IPS-15b (cell line): ENCODE results near the gene IQSEC3.

Source experiments
- H3K27me3 ChIP-seq: one replicate; pipeline ENCODE4 v1.6.1; 2013; ENCODE audit warnings: low read length; ENCODE audit not compliant: control insufficient read depth, insufficient read depth
- H3K36me3 ChIP-seq: one replicate; pipeline ENCODE4 v1.6.1; 2013; ENCODE audit warnings: low read length; ENCODE audit not compliant: control insufficient read depth, insufficient read depth
- H3K4me1 ChIP-seq: one replicate; pipeline ENCODE4 v1.6.1; 2013; ENCODE audit warnings: mild to moderate bottlenecking, low read length; ENCODE audit not compliant: control insufficient read depth, insufficient read depth
- H3K4me3 ChIP-seq: one replicate; pipeline ENCODE4 v1.5.1; 2013; ENCODE audit warnings: low read depth, low read length
- H3K9ac ChIP-seq: one replicate; pipeline ENCODE4 v1.6.1; 2013; ENCODE audit warnings: low read depth, mild to moderate bottlenecking, low read length
- H3K9me3 ChIP-seq: one replicate; pipeline ENCODE4 v1.6.1; 2013; ENCODE audit warnings: mild to moderate bottlenecking, low read length; ENCODE audit not compliant: control insufficient read depth, insufficient read depth

IQSEC3 gene

GRCh38 chr12:138898-139534 lies 72.4 kb downstream of the IQSEC3 start:
- peaks cover 33% of the 10 kb centered on the region for H3K27me3 ChIP-seq
- H3K9me3 ChIP-seq = no peaks in the 10 kb centered on the region
- H3K9ac ChIP-seq = no peak overlapping the region
- no peaks in the 10 kb centered on the region for H3K36me3 ChIP-seq
- peaks cover 20% of the 10 kb centered on the region for H3K4me1 ChIP-seq
- peak overlapping the region; percentile 30 for H3K4me3 ChIP-seq

GRCh38 chr12:139585-139984 lies 73.0 kb downstream of the IQSEC3 start:
- H3K9ac ChIP-seq = no peak overlapping the region

GRCh38 chr12:140162-140561 lies 73.6 kb downstream of the IQSEC3 start:
- Histone ChIP-seq H3K9me3 (no peaks in the 10 kb centered on the region), H3K4me1 (peaks cover 23% of the 10 kb centered on the region), H3K4me3 (no peak overlapping the region), H3K36me3 (no peaks in the 10 kb centered on the region), H3K27me3 (peaks cover 33% of the 10 kb centered on the region), H3K9ac (no peak overlapping the region)

More at GRCh38 chr12:139585-139984, 73.0 kb downstream of the IQSEC3 start:
- Histone ChIP-seq H3K9me3 (no peaks in the 10 kb centered on the region), H3K36me3 (no peaks in the 10 kb centered on the region), H3K27me3 (peaks cover 33% of the 10 kb centered on the region), H3K4me3 (peak overlapping the region; percentile 30), H3K4me1 (peaks cover 23% of the 10 kb centered on the region)

GRCh38 chr12:143964-144649 lies 77.5 kb downstream of the IQSEC3 start:
- H3K4me1 ChIP-seq = peaks cover 23% of the 10 kb centered on the region
- H3K4me3 ChIP-seq = no peak overlapping the region

GRCh38 chr12:144650-145284 lies 78.2 kb downstream of the IQSEC3 start:
- Histone ChIP-seq H3K36me3 (no peaks in the 10 kb centered on the region), H3K4me3 (no peak overlapping the region), H3K4me1 (peaks cover 18% of the 10 kb centered on the region), H3K27me3 (peaks cover 13% of the 10 kb centered on the region), H3K9ac (no peak overlapping the region), H3K9me3 (no peaks in the 10 kb centered on the region)

More at GRCh38 chr12:143964-144649, 77.5 kb downstream of the IQSEC3 start:
- peaks cover 19% of the 10 kb centered on the region for H3K27me3 ChIP-seq
- no peaks in the 10 kb centered on the region for H3K36me3 ChIP-seq
- H3K9me3 ChIP-seq = no peaks in the 10 kb centered on the region
- no peak overlapping the region for H3K9ac ChIP-seq

- Histone ChIP-seq H3K4me1 (peaks cover 11% of the 10 kb centered on the region), H3K36me3 (no peaks in the 10 kb centered on the region), H3K9ac (no peak overlapping the region), H3K27me3 (peaks cover 6% of the 10 kb centered on the region), H3K4me3 (no peak overlapping the region), H3K9me3 (no peaks in the 10 kb centered on the region)
These were observed 78.9 kb downstream of the IQSEC3 start for GRCh38 chr12:145369-145960.

GRCh38 chr12:147242-147641 lies 80.7 kb downstream of the IQSEC3 start:
- no peak overlapping the region for H3K9ac ChIP-seq
- H3K4me1 ChIP-seq = peaks cover 5% of the 10 kb centered on the region
- H3K27me3 ChIP-seq = no peaks in the 10 kb centered on the region
- no peaks in the 10 kb centered on the region for H3K9me3 ChIP-seq
- H3K36me3 ChIP-seq = no peaks in the 10 kb centered on the region
- no peak overlapping the region for H3K4me3 ChIP-seq

GRCh38 chr12:148676-149416 lies 82.3 kb downstream of the IQSEC3 start:
- H3K9me3 ChIP-seq = no peaks in the 10 kb centered on the region
- H3K4me3 ChIP-seq = no peak overlapping the region
- H3K4me1 ChIP-seq = peaks cover 3% of the 10 kb centered on the region
- H3K36me3 ChIP-seq = no peaks in the 10 kb centered on the region
- H3K9ac ChIP-seq = no peak overlapping the region
- no peaks in the 10 kb centered on the region for H3K27me3 ChIP-seq

- Histone ChIP-seq H3K9ac (no peak overlapping the region), H3K36me3 (no peaks in the 10 kb centered on the region), H3K27me3 (no peaks in the 10 kb centered on the region), H3K9me3 (no peaks in the 10 kb centered on the region), H3K4me3 (no peak overlapping the region), H3K4me1 (no peaks in the 10 kb centered on the region)
These were observed 85.0 kb downstream of the IQSEC3 start for GRCh38 chr12:151579-151978.

GRCh38 chr12:152440-152839 lies 85.9 kb downstream of the IQSEC3 start:
- Histone ChIP-seq H3K4me3 (no peak overlapping the region), H3K27me3 (no peaks in the 10 kb centered on the region), H3K36me3 (no peaks in the 10 kb centered on the region), H3K4me1 (no peaks in the 10 kb centered on the region), H3K9me3 (no peaks in the 10 kb centered on the region), H3K9ac (no peak overlapping the region)

GRCh38 chr12:153080-153746 lies 86.6 kb downstream of the IQSEC3 start:
- Histone ChIP-seq H3K4me1 (no peaks in the 10 kb centered on the region), H3K9me3 (no peaks in the 10 kb centered on the region), H3K4me3 (peak overlapping the region; percentile 15), H3K36me3 (no peaks in the 10 kb centered on the region), H3K27me3 (no peaks in the 10 kb centered on the region), H3K9ac (no peak overlapping the region)
